ENCODE results near the gene PHTF2.
"Not testable (repeated sequence)": the region's sequence is repeated elsewhere in the genome, so short reads cannot be mapped to it uniquely, and the experiment has no call there.

Gene PHTF2

GRCh38 chr7:77798394-77799077 lies at the start of gene PHTF2, which contains the start of gene TMEM60:
TSS of gene PHTF2 (plus strand) at chr7:77798773.
TSS of gene TMEM60 (minus strand) at chr7:77798434. CDS start at chr7:77794373, 4,061 bp downstream.
- peak; percentile 68 to 82 (median 78) for DNase-seq (ENCODE audit: low read depth in 2 of 3, low spot score in 2 of 3)

GRCh38 chr7:77752016-77752415 lies 46.6 kb upstream of the PHTF2 start:
- no peak for DNase-seq (ENCODE audit: low read depth in 2 of 3, low spot score in 2 of 3)

GRCh38 chr7:77753173-77753572 lies 45.4 kb upstream of the PHTF2 start:
- DNase-seq (ENCODE audit: low read depth in 2 of 3, low spot score in 2 of 3) = no peak

GRCh38 chr7:77757589-77757988 lies 41.0 kb upstream of the PHTF2 start:
- DNase-seq (ENCODE audit: low read depth in 2 of 3, low spot score in 2 of 3) = no peak

- DNase-seq (ENCODE audit: low read depth in 2 of 3, low spot score in 2 of 3) = peak in 1 of 3 experiments; percentile 58
Observed at GRCh38 chr7:77759294-77759889, 39.2 kb upstream of the PHTF2 start.

- DNase-seq (ENCODE audit: low read depth in 2 of 3, low spot score in 2 of 3) = no peak
Observed at GRCh38 chr7:77760809-77761453, 37.6 kb upstream of the PHTF2 start.

GRCh38 chr7:77765481-77765880 lies 33.1 kb upstream of the PHTF2 start:
- no peak for DNase-seq (ENCODE audit: low read depth in 2 of 3, low spot score in 2 of 3)

GRCh38 chr7:77765906-77766800 lies 32.4 kb upstream of the PHTF2 start:
- DNase-seq (ENCODE audit: low read depth in 2 of 3, low spot score in 2 of 3) = no peak

GRCh38 chr7:77766801-77767605 lies 31.6 kb upstream of the PHTF2 start:
- no peak for DNase-seq (ENCODE audit: low read depth in 2 of 3, low spot score in 2 of 3)

- DNase-seq (ENCODE audit: low read depth in 2 of 3, low spot score in 2 of 3) = no peak
Observed at GRCh38 chr7:77770316-77770715, 28.3 kb upstream of the PHTF2 start.

- DNase-seq (ENCODE audit: low read depth in 2 of 3, low spot score in 2 of 3) = no peak
Observed at GRCh38 chr7:77771901-77772300, 26.7 kb upstream of the PHTF2 start.

- DNase-seq (ENCODE audit: low read depth in 2 of 3, low spot score in 2 of 3) = no peak
Observed at GRCh38 chr7:77778535-77778934, 20.0 kb upstream of the PHTF2 start.

GRCh38 chr7:77782383-77782782 lies 16.2 kb upstream of the PHTF2 start:
- DNase-seq (ENCODE audit: low read depth in 2 of 3, low spot score in 2 of 3) = no peak

GRCh38 chr7:77783111-77783510 lies 15.5 kb upstream of the PHTF2 start:
- no peak for DNase-seq (ENCODE audit: low read depth in 2 of 3, low spot score in 2 of 3)

GRCh38 chr7:77783545-77783944 lies 15.0 kb upstream of the PHTF2 start:
- DNase-seq (ENCODE audit: low read depth in 2 of 3, low spot score in 2 of 3) = no peak

GRCh38 chr7:77784426-77784825 lies 14.1 kb upstream of the PHTF2 start:
- DNase-seq (ENCODE audit: low read depth in 2 of 3, low spot score in 2 of 3) = not testable (repeated sequence)

- DNase-seq (ENCODE audit: low read depth in 2 of 3, low spot score in 2 of 3) = no peak
Observed at GRCh38 chr7:77786018-77786417, 12.6 kb upstream of the PHTF2 start.

- DNase-seq (ENCODE audit: low read depth in 2 of 3, low spot score in 2 of 3) = no peak
Observed at GRCh38 chr7:77786741-77787140, 11.8 kb upstream of the PHTF2 start.

GRCh38 chr7:77788327-77788902 lies 10.2 kb upstream of the PHTF2 start:
- DNase-seq (ENCODE audit: low read depth in 2 of 3, low spot score in 2 of 3) = no peak

GRCh38 chr7:77791336-77791735 lies 7.2 kb upstream of the PHTF2 start:
- DNase-seq (ENCODE audit: low read depth in 2 of 3, low spot score in 2 of 3) = no peak

All from activated CD8-positive, alpha-beta memory T cell treated with anti-CD3 and anti-CD28 coated beads for 48 hours (primary cell).